ENCODE measurements around the gene MAPK4. TPM values are rescaled to one million over a fixed set of nuclear protein-coding genes. Genes with fewer than 3 reads are reported as not detected.

MAPK4 gene
- total and polyA plus RNA-seq, 10 of the 15 experiments (the other 5 are each of a cell fraction or from before 2014, with no cell fraction given): 0.03 to 0.11 (median 0.06) TPM; not detected in 4

- WGBS (ENCODE audit: insufficient coverage, insufficient replicate concordance, low lambda C conversion rate, missing lambda C conversion rate): 0% methylated on average over 3 of the region's 3 CpGs
These were observed 65.1 kb downstream of the MAPK4 start for GRCh38 chr18:50624981-50625380.

More at GRCh38 chr18:50624981-50625380, 65.1 kb downstream of the MAPK4 start:
- Histone ChIP-seq H3K79me2 (ENCODE audit: control insufficient read depth, insufficient read depth, low read length) (no peaks in the 10 kb centered on the region), H3K4me1 (ENCODE audit: control insufficient read depth, insufficient read depth, low read length) (no peaks in the 10 kb centered on the region), H3K9ac (ENCODE audit: control insufficient read depth, insufficient read depth, low read length) (no peak overlapping the region), H3K4me2 (ENCODE audit: control insufficient read depth, insufficient read depth) (no peak overlapping the region), H2AFZ (ENCODE audit: control insufficient read depth, low read depth, low read length) (no peak overlapping the region), H3K9me3 (replicated peaks; ENCODE audit: control insufficient read depth, insufficient read depth, low read length) (no peaks in the 10 kb centered on the region), H3K4me3 (no peak overlapping the region), H3K36me3 (ENCODE audit: control insufficient read depth in 2 of 2, insufficient read depth in 2 of 2, low read length in 1 of 2) (no peaks in the 10 kb centered on the region), H4K20me1 (ENCODE audit: control insufficient read depth, insufficient read depth) (no peaks in the 10 kb centered on the region), H3K27ac (ENCODE audit: control insufficient read depth, insufficient read depth) (no peak overlapping the region), H3K27me3 (replicated peaks in 1 of 2; ENCODE audit: control insufficient read depth in 2 of 2, insufficient read depth in 2 of 2, low read length in 1 of 2) (peaks cover 0 to 5% of the 10 kb centered on the region in 2 experiments; a peak in 3 of 4 replicates)
- FAIRE-seq (no peak), DNase-seq (ENCODE audit: low read depth, low spot score) (no peak), ATAC-seq (no peak)
- TF ChIP-seq BMI1 (IDR thresholded peaks at IDR 0.05; ENCODE audit: borderline replicate concordance) (no peak), ZNF592 (IDR thresholded peaks at IDR 0.05) (no peak), HSF1 (IDR thresholded peaks at IDR 0.05; ENCODE audit: low read depth, low read length) (no peak), RFX5 (IDR thresholded peaks at IDR 0.05; ENCODE audit: low read depth, low read length) (no peak), RCOR1 (conservative IDR thresholded peaks at IDR 0.05; ENCODE audit: low read depth, low read length) (no peak), BCL3 (IDR thresholded peaks at IDR 0.05; ENCODE audit: borderline replicate concordance, insufficient read depth, low read depth, low read length, poor library complexity, severe bottlenecking) (no peak), SUZ12 (IDR thresholded peaks at IDR 0.05; ENCODE audit: unreplicated experiment) (no peak)
- no TSS peak for BruUV-seq (replicated peaks)
- RAD21 ChIA-PET (ENCODE audit: unreplicated experiment): no interaction called here
- POLR2A ChIA-PET: no interaction called here
- CTCF ChIA-PET: no interaction called here
- in situ Hi-C loops (cut with MboI) (no loop called here), intact Hi-C loops (cut with micrococcal nuclease; ENCODE audit: unreplicated experiment) (no loop called here)
- SMC1A ChIA-PET (ENCODE audit: uncharacterized antibody, unreplicated experiment): interaction anchor here (1.0 kb wide), 1 partner anchor 14 kb away, joined by 3 read pairs; no protein-coding TSS in a partner anchor

Measured in GM12878 (cell line).